Activated B cell treated with CpG ODN at 0.5 μM for 24 hours (primary cell): Measurements from ENCODE around the gene MAML3. TPM values are rescaled to one million over a fixed set of nuclear protein-coding genes. Genes with fewer than 3 reads are reported as not detected.

Experiments
- ATAC-seq: fragments of 200-7000 bp; cut with Tn5 transposase; one replicate; pipeline ENCODE4 v1.10.0; 2021; ENCODE audit warnings: low read depth, mild to moderate bottlenecking, moderate library complexity
- CTCF ChIA-PET: fragments of 350-600 bp; sonication (Branson Sonifier 250); formaldehyde crosslinking; loops from one replicate; lab custom pipeline; 2021; ENCODE audit warnings: antibody characterized with exemption; lab: Charles Lee
- POLR2A ChIA-PET: fragments of 350-600 bp; sonication (Branson Sonifier 250); formaldehyde crosslinking; loops from one replicate; lab custom pipeline; 2021; ENCODE audit warnings: antibody characterized with exemption; lab: Charles Lee
- DNase-seq: peaks from one replicate; pipeline ENCODE4 v3.0.0; 2022
- H3K27ac Mint-ChIP-seq: one replicate; pipeline ENCODE4 v1.8.0; 2020; ENCODE audit warnings: mixed read lengths
- H3K27me3 Mint-ChIP-seq: one replicate; pipeline ENCODE4 v1.8.0; 2021; ENCODE audit warnings: mixed read lengths
- H3K36me3 Mint-ChIP-seq: one replicate; pipeline ENCODE4 v1.8.0; 2021; ENCODE audit warnings: low read depth, mixed read lengths
- H3K4me1 Mint-ChIP-seq: one replicate; pipeline ENCODE4 v1.8.0; 2021; ENCODE audit warnings: mixed read lengths
- H3K4me3 Mint-ChIP-seq: one replicate; pipeline ENCODE4 v1.8.0; 2020; ENCODE audit warnings: mild to moderate bottlenecking, mixed read lengths
- H3K9me3 Mint-ChIP-seq: one replicate; pipeline ENCODE4 v1.8.0; 2020; ENCODE audit warnings: mixed read lengths
- CTCF ChIP-seq: fragments of 200-600 bp; IDR thresholded peaks from one replicate; pipeline ENCODE4 v1.8.0; 2022; ENCODE audit warnings: antibody characterized with exemption, mild to moderate bottlenecking
- intact Hi-C: fragments of 100-400 bp; cut with micrococcal nuclease; formaldehyde crosslinking; loops from one replicate; pipeline ENCODE4 v1.15.1; 2024
- total RNA-seq: library from RNA; stranded (reverse); gene quantifications from 2 replicates; pipeline ENCODE4 v1.2.3, GENCODE V29; 2022

MAML3 gene
- total RNA-seq, 1 donor from 2014 or later: 2.6 TPM

- POLR2A ChIA-PET: no interaction called here
Observed at GRCh38 chr4:139799615-139800014, 354.4 kb downstream of the MAML3 start.

DNA sequence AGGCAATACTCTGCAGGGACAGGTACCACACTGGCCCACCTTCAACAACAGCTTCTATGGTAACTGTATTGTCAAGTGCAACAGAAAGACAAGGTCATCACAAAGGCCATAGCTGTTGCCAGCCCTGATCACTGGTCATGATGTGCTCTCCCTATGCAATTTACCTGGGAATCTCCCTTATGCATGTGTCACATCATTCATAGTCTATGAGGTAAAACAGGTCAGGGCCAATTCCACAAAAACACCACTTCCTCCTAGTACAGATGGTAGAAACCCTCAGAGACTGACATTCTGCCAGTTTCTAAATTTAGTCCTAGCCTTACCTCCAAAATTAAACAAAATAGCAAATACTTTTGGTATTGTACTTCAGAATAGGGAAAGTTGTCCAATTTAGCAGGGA lies 355.5 kb downstream of the MAML3 start:
- ATAC-seq (peak; percentile 50), DNase-seq (no peak)
- no peak for TF ChIP-seq CTCF
- H3K27ac Mint-ChIP-seq: no peak overlapping the region
- ChIA-PET POLR2A (no interaction called here), CTCF (no interaction called here)
- peaks cover 3% of the 10 kb centered on the region for H3K27me3 Mint-ChIP-seq
- H3K4me1 Mint-ChIP-seq: peaks cover 9% of the 10 kb centered on the region
- no peaks in the 10 kb centered on the region for H3K9me3 Mint-ChIP-seq
- no peaks in the 10 kb centered on the region for H3K36me3 Mint-ChIP-seq
- H3K4me3 Mint-ChIP-seq: no peak overlapping the region
- intact Hi-C loops: no loop called here

More at GRCh38 chr4:139799615-139800014, 354.4 kb downstream of the MAML3 start:
- DNase-seq: no peak
- peaks cover 3% of the 10 kb centered on the region for H3K27me3 Mint-ChIP-seq
- H3K27ac Mint-ChIP-seq: no peak overlapping the region
- no peaks in the 10 kb centered on the region for H3K9me3 Mint-ChIP-seq
- CTCF ChIA-PET: no interaction called here
- ATAC-seq: no peak
- peaks cover 9% of the 10 kb centered on the region for H3K4me1 Mint-ChIP-seq
- no peak for TF ChIP-seq CTCF
- no peaks in the 10 kb centered on the region for H3K36me3 Mint-ChIP-seq
- no peak overlapping the region for H3K4me3 Mint-ChIP-seq
- intact Hi-C loops: no loop called here

- ATAC-seq (no peak), DNase-seq (no peak)
- ChIA-PET CTCF (no interaction called here), POLR2A (no interaction called here)
- Mint-ChIP-seq H3K27me3 (peaks cover 3% of the 10 kb centered on the region), H3K9me3 (no peaks in the 10 kb centered on the region), H3K4me3 (no peak overlapping the region), H3K27ac (no peak overlapping the region), H3K36me3 (no peaks in the 10 kb centered on the region), H3K4me1 (peaks cover 9% of the 10 kb centered on the region)
- intact Hi-C loops: no loop called here
- no peak for TF ChIP-seq CTCF
Observed at GRCh38 chr4:139797287-139797686, 356.7 kb downstream of the MAML3 start.

DNA sequence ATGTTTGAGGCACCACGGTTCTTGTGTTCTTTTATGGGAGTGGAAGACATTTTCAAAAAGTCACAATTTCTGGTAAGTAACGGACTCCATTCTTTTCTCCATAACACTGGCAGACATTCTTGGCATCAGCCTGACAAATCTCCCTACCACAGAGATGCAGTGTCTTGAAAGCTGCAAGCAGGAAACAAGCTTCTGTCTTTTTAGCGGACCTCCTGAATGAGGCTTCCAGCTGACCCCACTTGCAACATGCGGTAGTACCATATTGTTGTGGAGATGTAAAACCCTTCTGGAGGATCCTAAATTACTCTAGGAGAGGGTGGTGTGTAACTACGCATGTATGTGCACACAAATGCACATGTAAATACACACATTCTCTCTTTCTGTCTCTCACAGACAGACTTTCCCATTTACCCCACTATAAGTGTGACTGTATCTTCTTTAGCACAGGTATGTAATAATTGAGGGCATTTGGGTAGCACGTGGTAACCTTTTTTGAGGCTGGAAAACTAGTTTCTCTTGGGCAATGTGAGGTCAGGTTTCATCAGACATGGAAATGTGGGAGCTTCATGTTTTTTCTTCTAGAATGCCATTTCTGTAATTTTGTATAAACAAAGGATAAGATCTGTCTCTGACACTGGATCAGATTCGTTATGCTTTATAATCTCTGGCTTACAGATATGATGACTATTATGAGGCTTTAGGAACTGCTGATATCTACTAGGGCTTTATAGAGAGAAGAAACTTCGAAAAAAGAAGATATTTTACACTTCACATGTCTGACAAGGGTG lies 358.3 kb downstream of the MAML3 start:
- ChIA-PET CTCF (no interaction called here), POLR2A (no interaction called here)
- no peak for TF ChIP-seq CTCF
- no peak for ATAC-seq
- H3K27ac Mint-ChIP-seq: no peak overlapping the region
- no peaks in the 10 kb centered on the region for H3K36me3 Mint-ChIP-seq
- intact Hi-C loops: no loop called here
- peaks cover under 1% of the 10 kb centered on the region for H3K27me3 Mint-ChIP-seq
- H3K9me3 Mint-ChIP-seq: no peaks in the 10 kb centered on the region
- H3K4me3 Mint-ChIP-seq: no peak overlapping the region
- peaks cover 9% of the 10 kb centered on the region for H3K4me1 Mint-ChIP-seq
- no peak for DNase-seq

- H3K4me3 Mint-ChIP-seq: no peak overlapping the region
- no peaks in the 10 kb centered on the region for H3K9me3 Mint-ChIP-seq
- POLR2A ChIA-PET: no interaction called here
- H3K4me1 Mint-ChIP-seq: peaks cover 9% of the 10 kb centered on the region
- CTCF ChIA-PET: no interaction called here
- H3K27me3 Mint-ChIP-seq: peaks cover 5% of the 10 kb centered on the region
- no peak overlapping the region for H3K27ac Mint-ChIP-seq
- no peaks in the 10 kb centered on the region for H3K36me3 Mint-ChIP-seq
- DNase-seq (no peak), ATAC-seq (no peak)
- TF ChIP-seq CTCF: no peak
- intact Hi-C loops: no loop called here
Observed at GRCh38 chr4:139794158-139794954, 359.6 kb downstream of the MAML3 start.
